SK-N-SH treated with all-trans-retinoic acid at 6 μM for 48 hours (cell line): ENCODE results near the gene MCRIP2.

Experiments used
- BACH2 ChIP-seq: fragments of 250-450 bp; sonication (Bioruptor Pico); IDR thresholded peaks from 2 replicates; pipeline ENCODE4 v1.9.0; 2021; ENCODE audit warnings: mild to moderate bottlenecking, borderline replicate concordance
- CREB5 ChIP-seq: fragments of 250-450 bp; sonication (Bioruptor Pico); IDR thresholded peaks from 2 replicates; pipeline ENCODE4 v1.5.1; 2020; ENCODE audit warnings: low read depth, mild to moderate bottlenecking, moderate library complexity
- CSDC2 ChIP-seq: fragments of 250-450 bp; sonication (Bioruptor Pico); IDR thresholded peaks from 2 replicates; pipeline ENCODE4 v1.5.0; 2020; ENCODE audit warnings: mild to moderate bottlenecking, moderate library complexity
- ESRRG ChIP-seq: fragments of 250-450 bp; sonication (Bioruptor Pico); IDR thresholded peaks from 2 replicates; pipeline ENCODE4 v1.6.1; 2021; ENCODE audit warnings: mild to moderate bottlenecking
- GLIS3 ChIP-seq: fragments of 250-450 bp; sonication (Bioruptor Pico); IDR thresholded peaks from 2 replicates; pipeline ENCODE4 v1.5.0; 2020; ENCODE audit warnings: mild to moderate bottlenecking, moderate library complexity
- OSR1 ChIP-seq: fragments of 250-450 bp; sonication (Bioruptor Pico); IDR thresholded peaks from 2 replicates; pipeline ENCODE4 v1.8.0; 2022; ENCODE audit warnings: moderate library complexity, mild to moderate bottlenecking, inconsistent platforms
- PATZ1 ChIP-seq: fragments of 250-450 bp; sonication (Bioruptor Pico); IDR thresholded peaks from 2 replicates; pipeline ENCODE4 v1.8.0; 2020; ENCODE audit warnings: mild to moderate bottlenecking, moderate library complexity, borderline replicate concordance
- RARB ChIP-seq: fragments of 250-450 bp; sonication (Bioruptor Pico); IDR thresholded peaks from 2 replicates; pipeline ENCODE4 v1.8.0; 2021; ENCODE audit warnings: mild to moderate bottlenecking, moderate library complexity
- TOX ChIP-seq: fragments of 250-450 bp; sonication (Bioruptor Pico); IDR thresholded peaks from 2 replicates; pipeline ENCODE4 v1.8.0; 2021; ENCODE audit warnings: mild to moderate bottlenecking, moderate library complexity, borderline replicate concordance
- TSHZ2 ChIP-seq: fragments of 250-450 bp; sonication (Bioruptor Pico); IDR thresholded peaks from 2 replicates; pipeline ENCODE4 v1.5.0; 2020; ENCODE audit warnings: mild to moderate bottlenecking, moderate library complexity
- ZFP3 ChIP-seq: fragments of 250-450 bp; sonication (Bioruptor Pico); IDR thresholded peaks from 2 replicates; pipeline ENCODE4 v1.5.0; 2020; ENCODE audit warnings: mild to moderate bottlenecking, moderate library complexity
- ZFP30 ChIP-seq: fragments of 450-650 bp; formaldehyde crosslinking; IDR thresholded peaks from 2 replicates; pipeline ENCODE4 v1.5.0; 2022; ENCODE audit warnings: mild to moderate bottlenecking, moderate library complexity
- ZNF70 ChIP-seq: fragments of 450-650 bp; formaldehyde crosslinking; IDR thresholded peaks from 2 replicates; pipeline ENCODE4 v1.5.0; 2020; ENCODE audit warnings: mild to moderate bottlenecking, moderate library complexity

- TF ChIP-seq ESRRG (CRISPR knock-in tag) (no peak), RARB (CRISPR knock-in tag) (no peak), ZNF70 (CRISPR knock-in tag) (no peak), BACH2 (CRISPR knock-in tag) (no peak), TOX (CRISPR knock-in tag) (no peak), CREB5 (CRISPR knock-in tag) (no peak), GLIS3 (CRISPR knock-in tag) (no peak), TSHZ2 (CRISPR knock-in tag) (no peak), ZFP3 (CRISPR knock-in tag) (no peak), ZFP30 (CRISPR knock-in tag) (no peak), CSDC2 (no peak), PATZ1 (CRISPR knock-in tag) (no peak), OSR1 (no peak)
These were observed 53.3 kb downstream of the MCRIP2 start for GRCh38 chr16:694863-695354.
